Neural cell (in vitro differentiated cells): ENCODE data around the gene PRRX2. TPM values are rescaled to one million over a fixed set of nuclear protein-coding genes. Genes with fewer than 3 reads are reported as not detected.
"Not testable (repeated sequence)": the region's sequence is repeated elsewhere in the genome, so short reads cannot be mapped to it uniquely, and the experiment has no call there.

Experiments used
- H2AFZ ChIP-seq: fragments of 200-600, 300-800 bp; sonication (generic), shearing (Covaris generic); 2 replicates; pipeline ENCODE4 v1.6.0; 2014; ENCODE audit warnings: low read depth, mild to moderate bottlenecking, antibody characterized with exemption, low read length, moderate library complexity
- H3F3A ChIP-seq: fragments of 200-600 bp; shearing (Covaris generic); 2 replicates; pipeline ENCODE4 v1.6.1; 2016; ENCODE audit warnings: mild to moderate bottlenecking, moderate library complexity, mixed read lengths, antibody characterized with exemption, low read length; ENCODE audit not compliant: insufficient read depth, poor library complexity, severe bottlenecking
- H3K27ac ChIP-seq: fragments of 200-600, 300-800 bp; sonication (generic), shearing (Covaris generic); 2 replicates; pipeline ENCODE4 v1.5.1; 2014; ENCODE audit warnings: mild to moderate bottlenecking, low read length, moderate library complexity
- H3K27me3 ChIP-seq: fragments of 300-800, 200-600 bp; sonication (generic), shearing (Covaris generic); 2 replicates; pipeline ENCODE4 v1.6.0; 2014; ENCODE audit warnings: mild to moderate bottlenecking, low read depth, low read length, moderate library complexity; ENCODE audit not compliant: insufficient read depth
- H3K36me3 ChIP-seq: fragments of 300-800, 200-600 bp; sonication (generic), shearing (Covaris generic); 2 replicates; pipeline ENCODE4 v1.5.1; 2014; ENCODE audit warnings: mild to moderate bottlenecking, antibody characterized with exemption, low read length, moderate library complexity; ENCODE audit not compliant: insufficient read depth
- H3K4me2 ChIP-seq: fragments of 300-800, 200-600 bp; sonication (generic), shearing (Covaris generic); 2 replicates; pipeline ENCODE4 v1.6.0; 2014; ENCODE audit warnings: mild to moderate bottlenecking, low read length
- H3K4me3 ChIP-seq: fragments of 300-800, 200-600 bp; sonication (generic), shearing (Covaris generic); 2 replicates; pipeline ENCODE4 v1.5.1; 2014; ENCODE audit warnings: mild to moderate bottlenecking, low read length, moderate library complexity
- H3K79me2 ChIP-seq: fragments of 200-600 bp; shearing (Covaris generic); replicated peaks from 2 replicates; pipeline ENCODE4 v1.6.0; 2014; ENCODE audit warnings: mild to moderate bottlenecking, low read length, moderate library complexity; ENCODE audit not compliant: insufficient read depth
- H3K9ac ChIP-seq: fragments of 300-800, 200-600 bp; sonication (generic), shearing (Covaris generic); 2 replicates; pipeline ENCODE4 v1.6.1; 2016; ENCODE audit warnings: mild to moderate bottlenecking, low read length, mixed read lengths
- H3K9me2 ChIP-seq: fragments of 200-600 bp; shearing (Covaris generic); 2 replicates; pipeline ENCODE4 v1.6.1; 2016; ENCODE audit warnings: mild to moderate bottlenecking, low read length, mixed read lengths; ENCODE audit not compliant: insufficient read depth
- H3K9me3 ChIP-seq: fragments of 200-600, 300-800 bp; sonication (generic), shearing (Covaris generic); 2 replicates; pipeline ENCODE4 v1.6.1; 2016; ENCODE audit warnings: mild to moderate bottlenecking, mixed run types, low read length, moderate library complexity, mixed read lengths
- H4K20me1 ChIP-seq: fragments of 200-600 bp; shearing (Covaris generic); 2 replicates; pipeline ENCODE4 v1.6.1; 2016; ENCODE audit warnings: mild to moderate bottlenecking, mixed run types; ENCODE audit not compliant: insufficient read depth
- EP300 ChIP-seq: fragments of 450-650 bp; conservative IDR thresholded peaks from 2 replicates; pipeline ENCODE4 v1.6.1; 2014; ENCODE audit warnings: antibody characterized with exemption, mild to moderate bottlenecking, moderate library complexity; ENCODE audit not compliant: poor library complexity, severe bottlenecking
- EZH2 ChIP-seq: fragments of 200-600, 300-800 bp; shearing (Covaris generic), sonication (generic); IDR thresholded peaks from 2 replicates; pipeline ENCODE4 v1.6.1; 2014; ENCODE audit warnings: antibody characterized with exemption, low read length, borderline replicate concordance, mild to moderate bottlenecking; ENCODE audit not compliant: insufficient read depth, poor library complexity, severe bottlenecking
- MXI1 ChIP-seq: fragments of 450-650 bp; conservative IDR thresholded peaks from 2 replicates; pipeline ENCODE4 v1.6.1; 2014; ENCODE audit warnings: antibody characterized with exemption, mild to moderate bottlenecking; ENCODE audit not compliant: poor library complexity, severe bottlenecking
- POLR2AphosphoS5 ChIP-seq: IDR thresholded peaks from 2 replicates; pipeline ENCODE4 v1.6.1; 2012
- RAD21 ChIP-seq: fragments of 450-650 bp; conservative IDR thresholded peaks from 2 replicates; pipeline ENCODE4 v1.6.1; 2014; ENCODE audit warnings: antibody characterized with exemption, mild to moderate bottlenecking, moderate library complexity
- SMC3 ChIP-seq: fragments of 450-650 bp; conservative IDR thresholded peaks from 2 replicates; pipeline ENCODE4 v1.6.1; 2014; ENCODE audit warnings: antibody characterized with exemption, mild to moderate bottlenecking, moderate library complexity; ENCODE audit not compliant: poor library complexity
- TAF1 ChIP-seq: IDR thresholded peaks from 2 replicates; pipeline ENCODE4 v1.6.1; 2012; ENCODE audit warnings: low read depth
- polyA plus RNA-seq: library from polyadenylated mRNA; depleted of rRNA; stranded (reverse); fragments of >200 nt; gene quantifications from 2 replicates; pipeline ENCODE4 v1.2.3, GENCODE V29; 2014
- TF ChIP-seq, protein P1 (sequence below): IDR thresholded peaks from 2 replicates; pipeline ENCODE4 v1.6.1; 2012; ENCODE audit warnings: borderline replicate concordance
- TF ChIP-seq, protein P2 (sequence below): fragments of 450-650 bp; IDR thresholded peaks from 2 replicates; pipeline ENCODE4 v1.5.1; 2014; ENCODE audit warnings: antibody characterized with exemption, mild to moderate bottlenecking, moderate library complexity; ENCODE audit not compliant: poor library complexity, severe bottlenecking

Gene PRRX2
- polyA plus RNA-seq, 1 donor from 2014 or later: not detected

DNA sequence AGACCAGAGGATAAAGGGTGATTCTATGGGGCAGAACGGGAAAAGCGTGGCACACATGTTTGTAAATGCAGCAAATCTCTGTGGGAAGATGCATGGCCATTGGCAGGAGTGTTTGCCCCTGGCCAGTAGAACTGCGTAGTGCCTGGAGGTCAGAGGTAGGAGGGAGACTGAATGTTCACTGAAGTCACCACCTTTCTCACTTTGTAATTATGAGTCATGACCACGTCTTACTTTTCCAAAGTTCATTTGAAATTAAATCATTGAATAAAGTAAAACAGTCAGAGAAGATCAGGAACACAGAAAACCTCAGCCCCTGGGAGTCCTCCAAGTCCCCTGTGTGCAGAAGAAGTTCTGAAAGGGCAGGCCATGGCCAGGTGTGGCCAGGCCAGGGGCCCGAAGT, 82.8 kb downstream of the PRRX2 start:
- Histone ChIP-seq H3K27me3 (no peaks in the 10 kb centered on the region), H3F3A (no peaks in the 10 kb centered on the region), H3K36me3 (no peaks in the 10 kb centered on the region), H3K4me3 (no peak overlapping the region), H3K27ac (no peak overlapping the region), H3K9ac (no peak overlapping the region), H2AFZ (no peak overlapping the region), H3K9me2 (no peaks in the 10 kb centered on the region), H3K79me2 (no peaks in the 10 kb centered on the region), H3K9me3 (no peaks in the 10 kb centered on the region), H3K4me2 (no peak overlapping the region), H4K20me1 (no peaks in the 10 kb centered on the region)
- TF ChIP-seq EZH2: no peak
- TF ChIP-seq POLR2AphosphoS5: no peak
- no peak for TF ChIP-seq SMC3
- TF ChIP-seq MXI1: no peak
- TF ChIP-seq TAF1: no peak
- TF ChIP-seq, protein P1, sequence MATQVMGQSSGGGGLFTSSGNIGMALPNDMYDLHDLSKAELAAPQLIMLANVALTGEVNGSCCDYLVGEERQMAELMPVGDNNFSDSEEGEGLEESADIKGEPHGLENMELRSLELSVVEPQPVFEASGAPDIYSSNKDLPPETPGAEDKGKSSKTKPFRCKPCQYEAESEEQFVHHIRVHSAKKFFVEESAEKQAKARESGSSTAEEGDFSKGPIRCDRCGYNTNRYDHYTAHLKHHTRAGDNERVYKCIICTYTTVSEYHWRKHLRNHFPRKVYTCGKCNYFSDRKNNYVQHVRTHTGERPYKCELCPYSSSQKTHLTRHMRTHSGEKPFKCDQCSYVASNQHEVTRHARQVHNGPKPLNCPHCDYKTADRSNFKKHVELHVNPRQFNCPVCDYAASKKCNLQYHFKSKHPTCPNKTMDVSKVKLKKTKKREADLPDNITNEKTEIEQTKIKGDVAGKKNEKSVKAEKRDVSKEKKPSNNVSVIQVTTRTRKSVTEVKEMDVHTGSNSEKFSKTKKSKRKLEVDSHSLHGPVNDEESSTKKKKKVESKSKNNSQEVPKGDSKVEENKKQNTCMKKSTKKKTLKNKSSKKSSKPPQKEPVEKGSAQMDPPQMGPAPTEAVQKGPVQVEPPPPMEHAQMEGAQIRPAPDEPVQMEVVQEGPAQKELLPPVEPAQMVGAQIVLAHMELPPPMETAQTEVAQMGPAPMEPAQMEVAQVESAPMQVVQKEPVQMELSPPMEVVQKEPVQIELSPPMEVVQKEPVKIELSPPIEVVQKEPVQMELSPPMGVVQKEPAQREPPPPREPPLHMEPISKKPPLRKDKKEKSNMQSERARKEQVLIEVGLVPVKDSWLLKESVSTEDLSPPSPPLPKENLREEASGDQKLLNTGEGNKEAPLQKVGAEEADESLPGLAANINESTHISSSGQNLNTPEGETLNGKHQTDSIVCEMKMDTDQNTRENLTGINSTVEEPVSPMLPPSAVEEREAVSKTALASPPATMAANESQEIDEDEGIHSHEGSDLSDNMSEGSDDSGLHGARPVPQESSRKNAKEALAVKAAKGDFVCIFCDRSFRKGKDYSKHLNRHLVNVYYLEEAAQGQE: no peak
- no peak for TF ChIP-seq RAD21
- no peak for TF ChIP-seq EP300
- TF ChIP-seq, protein P2, sequence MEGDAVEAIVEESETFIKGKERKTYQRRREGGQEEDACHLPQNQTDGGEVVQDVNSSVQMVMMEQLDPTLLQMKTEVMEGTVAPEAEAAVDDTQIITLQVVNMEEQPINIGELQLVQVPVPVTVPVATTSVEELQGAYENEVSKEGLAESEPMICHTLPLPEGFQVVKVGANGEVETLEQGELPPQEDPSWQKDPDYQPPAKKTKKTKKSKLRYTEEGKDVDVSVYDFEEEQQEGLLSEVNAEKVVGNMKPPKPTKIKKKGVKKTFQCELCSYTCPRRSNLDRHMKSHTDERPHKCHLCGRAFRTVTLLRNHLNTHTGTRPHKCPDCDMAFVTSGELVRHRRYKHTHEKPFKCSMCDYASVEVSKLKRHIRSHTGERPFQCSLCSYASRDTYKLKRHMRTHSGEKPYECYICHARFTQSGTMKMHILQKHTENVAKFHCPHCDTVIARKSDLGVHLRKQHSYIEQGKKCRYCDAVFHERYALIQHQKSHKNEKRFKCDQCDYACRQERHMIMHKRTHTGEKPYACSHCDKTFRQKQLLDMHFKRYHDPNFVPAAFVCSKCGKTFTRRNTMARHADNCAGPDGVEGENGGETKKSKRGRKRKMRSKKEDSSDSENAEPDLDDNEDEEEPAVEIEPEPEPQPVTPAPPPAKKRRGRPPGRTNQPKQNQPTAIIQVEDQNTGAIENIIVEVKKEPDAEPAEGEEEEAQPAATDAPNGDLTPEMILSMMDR: no peak

DNA sequence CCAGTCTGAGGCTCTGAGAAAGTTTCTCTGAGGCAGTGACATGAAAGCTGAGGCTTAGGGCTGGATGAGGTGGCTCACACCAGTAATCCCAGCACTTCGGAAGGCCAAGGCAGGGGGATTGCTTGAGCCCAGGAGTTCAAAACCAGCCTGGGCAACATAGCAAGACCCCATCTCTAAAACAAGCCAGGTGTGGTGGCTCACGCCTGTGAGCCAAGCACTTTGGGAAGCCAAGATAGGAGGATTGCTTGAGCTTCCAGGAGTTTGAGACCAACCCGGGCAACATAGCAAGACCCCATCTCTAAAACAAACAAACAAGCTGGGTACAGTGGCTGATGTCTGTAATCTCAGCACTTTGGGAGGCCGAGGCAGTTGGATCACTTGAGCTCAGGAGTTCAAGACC, 83.6 kb downstream of the PRRX2 start:
- H3K4me2 ChIP-seq, H3K27me3 ChIP-seq, H2AFZ ChIP-seq, H3K79me2 ChIP-seq, H3K9me3 ChIP-seq, H3K9me2 ChIP-seq, H3K36me3 ChIP-seq, H3F3A ChIP-seq, H3K9ac ChIP-seq, H3K4me3 ChIP-seq, H3K27ac ChIP-seq, H4K20me1 ChIP-seq: not testable (repeated sequence)

DNA sequence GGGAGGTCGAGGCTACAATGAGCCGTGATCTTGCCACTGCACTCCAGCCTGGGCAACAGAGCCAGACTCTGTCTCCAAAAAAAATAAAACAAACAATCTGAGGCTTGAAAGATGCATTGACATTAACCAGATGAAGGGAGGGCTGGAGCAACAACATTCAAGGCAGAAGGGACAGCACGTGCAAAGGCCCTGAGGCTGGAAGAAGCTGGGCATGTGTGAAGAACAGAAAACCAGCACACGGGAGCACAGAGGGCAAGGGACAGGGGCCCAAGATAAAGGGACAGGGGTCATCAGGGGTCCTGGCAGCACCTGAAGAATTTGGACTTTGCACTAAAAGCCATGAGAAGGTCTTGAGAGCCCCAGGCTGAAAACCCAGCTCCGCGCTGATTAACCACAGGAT, 84.1 kb downstream of the PRRX2 start:
- H3K36me3 ChIP-seq: no peaks in the 10 kb centered on the region
- TF ChIP-seq, protein P2: no peak
- TF ChIP-seq, protein P1: no peak
- no peak for TF ChIP-seq EP300
- no peak for TF ChIP-seq RAD21
- TF ChIP-seq TAF1: no peak
- TF ChIP-seq POLR2AphosphoS5: no peak
- TF ChIP-seq EZH2: no peak
- TF ChIP-seq SMC3: no peak
- no peak for TF ChIP-seq MXI1
- H3K9me2 ChIP-seq: no peaks in the 10 kb centered on the region
- H2AFZ ChIP-seq: no peak overlapping the region
- H3K9ac ChIP-seq: no peak overlapping the region
- H3K4me2 ChIP-seq: no peak overlapping the region
- no peaks in the 10 kb centered on the region for H4K20me1 ChIP-seq
- H3K4me3 ChIP-seq: no peak overlapping the region
- H3K27me3 ChIP-seq: no peaks in the 10 kb centered on the region
- no peaks in the 10 kb centered on the region for H3K9me3 ChIP-seq
- H3F3A ChIP-seq: no peaks in the 10 kb centered on the region
- H3K27ac ChIP-seq: no peak overlapping the region
- H3K79me2 ChIP-seq: no peaks in the 10 kb centered on the region
